ENCODE results near the gene MYADML2. TPM values are rescaled to one million over a fixed set of nuclear protein-coding genes. Genes with fewer than 3 reads are reported as not detected.

Gene MYADML2
- total RNA-seq, 1 experiment from 2014 or later = not detected

- peak within 1 kb of the TSS; percentile 31 for H3K4me3 ChIP-seq (ENCODE audit: low read depth, low read length, poor library complexity, severe bottlenecking)
- peaks cover 48% of the 10 kb centered on the region for H3K27me3 ChIP-seq (replicated peaks; ENCODE audit: insufficient read depth, low read depth, low read length, poor library complexity)
- BruUV-seq (replicated peaks) = no TSS peak
- no peaks in the 10 kb centered on the region for H3K9me3 ChIP-seq (ENCODE audit: low read depth, low read length, poor library complexity, severe bottlenecking)
- POLR2A ChIA-PET (ENCODE audit: low non-redundant PET) = no interaction called here
- H3K4me1 ChIP-seq (ENCODE audit: insufficient read depth, low read length, poor library complexity, severe bottlenecking) = no peaks in the 10 kb centered on the region
- H3K36me3 ChIP-seq (ENCODE audit: insufficient read depth, low read length, poor library complexity, severe bottlenecking) = no peaks in the 10 kb centered on the region
- TF ChIP-seq CTCF (conservative IDR thresholded peaks at IDR 0.05; ENCODE audit: low read depth, low read length) = 0 out of 2 replicates have a peak, but pooled peaks have one; percentile 13
- TF ChIP-seq EZH2 (IDR thresholded peaks at IDR 0.05; ENCODE audit: borderline replicate concordance, low read depth, low read length, poor library complexity, severe bottlenecking) = no peak
- intact Hi-C loops (cut with micrococcal nuclease; ENCODE audit: unreplicated experiment) = no loop called here
- CTCF ChIA-PET = no interaction called here
- no peak within 1 kb of the TSS for H3K27ac ChIP-seq (ENCODE audit: low read depth, low read length, poor library complexity, severe bottlenecking)
- DNase-seq (ENCODE audit: low spot score) = peak; percentile 67
Measured at GRCh38 chr17:81961087-81961511, 14.1 kb upstream of the MYADML2 start, which contains the start of gene NOTUM. Gene NOTUM (minus strand): TSS chr17:81961187. CDS start chr17:81960909, 278 bp downstream.

GRCh38 chr17:81960130-81960958 is 13.3 kb upstream of the MYADML2 start:
- DNase-seq (ENCODE audit: low spot score) = no peak
- Histone ChIP-seq H3K4me1 (ENCODE audit: insufficient read depth, low read length, poor library complexity, severe bottlenecking) (no peaks in the 10 kb centered on the region), H3K27ac (ENCODE audit: low read depth, low read length, poor library complexity, severe bottlenecking) (no peak overlapping the region), H3K4me3 (ENCODE audit: low read depth, low read length, poor library complexity, severe bottlenecking) (peak overlapping the region; percentile 31), H3K36me3 (ENCODE audit: insufficient read depth, low read length, poor library complexity, severe bottlenecking) (no peaks in the 10 kb centered on the region), H3K27me3 (replicated peaks; ENCODE audit: insufficient read depth, low read depth, low read length, poor library complexity) (peaks cover 48% of the 10 kb centered on the region), H3K9me3 (ENCODE audit: low read depth, low read length, poor library complexity, severe bottlenecking) (no peaks in the 10 kb centered on the region)
- POLR2A ChIA-PET (ENCODE audit: low non-redundant PET) = interaction anchor here (0.7 kb wide), 1 partner anchor 30 kb away, joined by 6 read pairs; no protein-coding TSS in a partner anchor
- CTCF ChIA-PET = interaction anchor here (1.0 to 1.6 kb wide), 5 partner anchors 7 to 77 kb away, joined by 3 to 23 read pairs (median 4); partner anchors contain the start of genes CENPX, DCXR, LRRC45 and MAFG
- BruUV-seq (replicated peaks) = no TSS peak
- intact Hi-C loops (cut with micrococcal nuclease; ENCODE audit: unreplicated experiment) = no loop called here
- TF ChIP-seq CTCF (conservative IDR thresholded peaks at IDR 0.05; ENCODE audit: low read depth, low read length) = no peak
- TF ChIP-seq EZH2 (IDR thresholded peaks at IDR 0.05; ENCODE audit: borderline replicate concordance, low read depth, low read length, poor library complexity, severe bottlenecking) = peak; percentile 100

- intact Hi-C loops (cut with micrococcal nuclease; ENCODE audit: unreplicated experiment) = loop anchor here (5.0 kb wide), 1 partner anchor 63 kb away; the partner anchor contains the start of genes CENPX and LRRC45
- H3K36me3 ChIP-seq (ENCODE audit: insufficient read depth, low read length, poor library complexity, severe bottlenecking) = no peaks in the 10 kb centered on the region
- peak overlapping the region; percentile 31 for H3K4me3 ChIP-seq (ENCODE audit: low read depth, low read length, poor library complexity, severe bottlenecking)
- peak; percentile 58 for TF ChIP-seq CTCF (conservative IDR thresholded peaks at IDR 0.05; ENCODE audit: low read depth, low read length)
- no peak for TF ChIP-seq EZH2 (IDR thresholded peaks at IDR 0.05; ENCODE audit: borderline replicate concordance, low read depth, low read length, poor library complexity, severe bottlenecking)
- no peaks in the 10 kb centered on the region for H3K9me3 ChIP-seq (ENCODE audit: low read depth, low read length, poor library complexity, severe bottlenecking)
- peaks cover 48% of the 10 kb centered on the region for H3K27me3 ChIP-seq (replicated peaks; ENCODE audit: insufficient read depth, low read depth, low read length, poor library complexity)
- ChIA-PET CTCF (interaction anchor here (0.6 to 1.6 kb wide), 11 partner anchors 8 to 160 kb away, joined by 3 to 23 read pairs (median 3); partner anchors contain the start of genes ASPSCR1, CENPX, DCXR and LRRC45), POLR2A (ENCODE audit: low non-redundant PET) (interaction anchor here (0.7 kb wide), 1 partner anchor 29 kb away, joined by 6 read pairs; no protein-coding TSS in a partner anchor)
- H3K27ac ChIP-seq (ENCODE audit: low read depth, low read length, poor library complexity, severe bottlenecking) = no peak overlapping the region
- BruUV-seq (replicated peaks) = no TSS peak
- peak; percentile 65 for DNase-seq (ENCODE audit: low spot score)
- H3K4me1 ChIP-seq (ENCODE audit: insufficient read depth, low read length, poor library complexity, severe bottlenecking) = no peaks in the 10 kb centered on the region
Measured at GRCh38 chr17:81959362-81960129, 12.5 kb upstream of the MYADML2 start.
